Measurements from ENCODE around the gene INHBB.

DNA sequence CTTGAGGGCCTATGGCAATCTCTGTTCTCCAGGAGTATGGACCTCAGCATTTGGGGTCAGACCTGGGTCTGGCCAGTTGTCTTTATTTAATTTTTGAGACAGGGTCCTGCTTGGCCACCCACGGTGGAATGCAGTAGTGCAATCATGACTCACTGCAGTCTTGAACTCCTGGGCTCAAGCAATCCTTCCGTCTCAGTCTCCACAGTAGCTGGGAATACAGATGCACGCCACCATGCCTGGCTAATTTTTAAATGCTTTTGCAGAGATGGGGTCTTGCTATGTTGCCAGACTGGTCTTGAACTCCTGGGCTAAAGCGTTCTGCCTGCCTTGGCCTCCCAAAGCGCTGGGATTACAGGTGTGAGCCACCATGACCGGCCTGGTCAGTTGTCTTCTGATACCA lies 46.4 kb upstream of the INHBB start:
- TF ChIP-seq, protein P1, sequence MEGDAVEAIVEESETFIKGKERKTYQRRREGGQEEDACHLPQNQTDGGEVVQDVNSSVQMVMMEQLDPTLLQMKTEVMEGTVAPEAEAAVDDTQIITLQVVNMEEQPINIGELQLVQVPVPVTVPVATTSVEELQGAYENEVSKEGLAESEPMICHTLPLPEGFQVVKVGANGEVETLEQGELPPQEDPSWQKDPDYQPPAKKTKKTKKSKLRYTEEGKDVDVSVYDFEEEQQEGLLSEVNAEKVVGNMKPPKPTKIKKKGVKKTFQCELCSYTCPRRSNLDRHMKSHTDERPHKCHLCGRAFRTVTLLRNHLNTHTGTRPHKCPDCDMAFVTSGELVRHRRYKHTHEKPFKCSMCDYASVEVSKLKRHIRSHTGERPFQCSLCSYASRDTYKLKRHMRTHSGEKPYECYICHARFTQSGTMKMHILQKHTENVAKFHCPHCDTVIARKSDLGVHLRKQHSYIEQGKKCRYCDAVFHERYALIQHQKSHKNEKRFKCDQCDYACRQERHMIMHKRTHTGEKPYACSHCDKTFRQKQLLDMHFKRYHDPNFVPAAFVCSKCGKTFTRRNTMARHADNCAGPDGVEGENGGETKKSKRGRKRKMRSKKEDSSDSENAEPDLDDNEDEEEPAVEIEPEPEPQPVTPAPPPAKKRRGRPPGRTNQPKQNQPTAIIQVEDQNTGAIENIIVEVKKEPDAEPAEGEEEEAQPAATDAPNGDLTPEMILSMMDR (IDR thresholded peaks at IDR 0.05 in 4 of 5, conservative IDR thresholded peaks at IDR 0.05 in 1 of 5): no peak
- TF ChIP-seq POLR2A (IDR thresholded peaks at IDR 0.05): no peak

Measured in gastrocnemius medialis (tissue), 4 donors.